ENCODE data around the gene CFAP20.

The CFAP20 gene

GRCh38 chr16:58129097-58129936 lies at the start of gene CFAP20:
CFAP20 (minus strand) TSS chr16:58129381; CDS start chr16:58129115, 266 bp downstream.
- peak; percentile 99 for DNase-seq (ENCODE audit: low spot score)

- DNase-seq (ENCODE audit: low spot score): no peak
Observed at GRCh38 chr16:58177353-58177710, 48.2 kb upstream of the CFAP20 start.

- no peak for DNase-seq (ENCODE audit: low spot score)
Observed at GRCh38 chr16:58176608-58177352, 47.6 kb upstream of the CFAP20 start.

- DNase-seq (ENCODE audit: low spot score): no peak
Observed at GRCh38 chr16:58170223-58170622, 41.0 kb upstream of the CFAP20 start.

GRCh38 chr16:58160855-58161254 lies 31.7 kb upstream of the CFAP20 start:
- no peak for DNase-seq (ENCODE audit: low spot score)

- no peak for DNase-seq (ENCODE audit: low spot score)
Observed at GRCh38 chr16:58158725-58159124, 29.5 kb upstream of the CFAP20 start.

DNA sequence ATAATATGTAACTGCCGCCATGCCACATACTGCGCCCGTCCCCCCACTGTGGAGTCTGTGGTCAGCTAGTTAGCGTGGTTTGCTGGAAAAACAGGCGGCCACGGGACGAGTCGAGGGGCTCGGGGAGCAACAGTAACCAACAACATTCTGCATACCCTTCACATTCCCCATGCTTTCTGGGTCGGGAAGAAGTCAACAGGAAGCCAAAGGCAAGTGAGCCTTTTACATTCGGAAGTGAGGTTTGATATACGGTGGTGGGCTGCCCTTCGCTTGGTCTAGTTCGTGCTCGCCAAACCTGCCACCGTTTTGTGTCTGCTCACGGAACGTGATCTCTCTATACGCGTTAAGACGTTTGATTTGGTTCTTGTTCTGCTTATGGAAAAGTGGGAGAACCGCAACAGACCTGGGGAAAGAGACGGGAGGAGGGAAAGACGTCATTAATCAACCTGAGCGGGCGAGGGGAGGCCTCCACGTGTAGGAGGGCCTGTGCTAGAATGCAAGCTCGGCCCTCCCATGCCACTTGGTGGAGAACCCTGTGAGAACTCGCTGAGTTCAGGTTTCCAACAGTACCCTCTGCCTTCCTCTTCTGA lies 28.9 kb upstream of the CFAP20 start:
- no peak for DNase-seq (ENCODE audit: low spot score)

DNA sequence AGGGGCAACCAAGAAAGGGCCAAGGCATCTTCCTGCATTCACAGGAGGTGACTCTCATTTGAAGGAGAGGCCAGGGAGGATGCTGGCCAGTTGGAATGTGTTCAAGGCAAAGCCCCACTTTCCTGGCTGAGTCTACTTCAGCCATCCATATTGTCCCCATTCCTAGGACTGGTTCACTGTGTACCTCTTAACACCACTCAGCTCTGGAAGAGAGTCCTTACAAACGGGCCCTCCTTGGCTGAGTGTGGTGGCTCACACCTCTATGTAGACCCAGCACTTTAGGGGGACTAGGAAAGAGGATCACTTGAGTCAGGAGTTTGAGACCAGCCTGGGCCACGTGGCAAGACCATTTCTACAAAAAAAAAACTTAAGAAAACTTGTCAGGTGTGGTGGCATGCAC lies 28.1 kb upstream of the CFAP20 start:
- no peak for DNase-seq (ENCODE audit: low spot score)

- DNase-seq (ENCODE audit: low spot score): no peak
Observed at GRCh38 chr16:58155839-58156238, 26.7 kb upstream of the CFAP20 start.

DNA sequence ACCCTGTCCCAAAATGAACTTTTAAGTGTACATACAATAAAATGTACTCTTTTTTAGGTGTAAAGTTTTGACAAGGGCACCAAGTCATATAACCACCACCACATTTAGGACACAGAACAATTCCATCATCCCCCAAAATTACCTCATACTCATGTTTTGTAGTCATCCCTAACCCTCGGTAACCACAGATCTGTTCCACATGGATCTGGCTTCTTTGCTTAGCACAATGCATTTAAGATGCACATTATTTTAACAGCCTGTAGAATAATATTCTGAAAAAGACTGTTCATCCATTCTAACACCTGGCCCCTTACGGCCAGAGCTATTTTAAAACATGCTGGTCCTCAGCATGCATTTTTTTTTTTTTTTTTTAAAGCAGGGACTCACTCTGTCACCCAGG lies 25.2 kb upstream of the CFAP20 start:
- DNase-seq (ENCODE audit: low spot score): no peak

- DNase-seq (ENCODE audit: low spot score): no peak
Observed at GRCh38 chr16:58152246-58152868, 23.2 kb upstream of the CFAP20 start.

- DNase-seq (ENCODE audit: low spot score): no peak
Observed at GRCh38 chr16:58148526-58148925, 19.3 kb upstream of the CFAP20 start.

DNA sequence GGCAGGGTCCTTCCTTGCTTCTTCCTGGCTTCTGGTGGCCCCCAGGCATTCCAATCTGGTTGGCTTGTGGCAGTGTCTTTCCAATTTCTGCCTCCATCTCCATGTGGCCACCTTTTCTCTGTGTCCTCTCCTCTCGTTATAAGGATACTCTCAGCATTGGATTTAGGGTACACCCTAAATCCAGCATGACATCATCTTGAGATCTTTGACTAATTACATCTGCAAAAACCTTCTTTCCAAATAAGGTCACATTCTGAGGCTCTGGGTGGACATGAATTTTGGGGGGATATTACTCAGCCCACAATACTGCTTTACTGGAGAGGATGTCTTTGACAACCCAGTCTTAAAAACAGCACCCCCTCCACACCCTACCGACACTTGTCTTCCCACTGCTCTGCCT lies 18.9 kb upstream of the CFAP20 start:
- DNase-seq (ENCODE audit: low spot score): no peak

GRCh38 chr16:58138852-58139251 lies 9.7 kb upstream of the CFAP20 start:
- no peak for DNase-seq (ENCODE audit: low spot score)

DNA sequence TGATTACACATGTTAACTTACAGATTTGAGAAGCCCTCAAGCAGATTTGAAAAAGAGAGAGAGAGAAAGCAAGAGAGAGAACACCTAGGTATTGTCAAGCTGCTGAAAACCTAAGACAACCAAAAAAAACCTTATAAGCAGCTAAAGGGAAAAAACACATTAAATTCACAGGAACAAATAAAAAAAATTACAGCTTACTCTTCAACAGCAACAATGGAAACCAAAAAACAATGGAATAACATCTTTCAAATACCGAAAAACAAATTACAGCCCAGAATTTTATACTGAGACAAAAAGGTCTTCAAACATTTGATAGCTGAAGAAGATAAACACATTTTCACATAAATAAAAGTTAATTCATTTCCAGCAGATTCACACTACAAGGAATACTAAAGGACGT lies 8.4 kb upstream of the CFAP20 start:
- no peak for DNase-seq (ENCODE audit: low spot score)

DNA sequence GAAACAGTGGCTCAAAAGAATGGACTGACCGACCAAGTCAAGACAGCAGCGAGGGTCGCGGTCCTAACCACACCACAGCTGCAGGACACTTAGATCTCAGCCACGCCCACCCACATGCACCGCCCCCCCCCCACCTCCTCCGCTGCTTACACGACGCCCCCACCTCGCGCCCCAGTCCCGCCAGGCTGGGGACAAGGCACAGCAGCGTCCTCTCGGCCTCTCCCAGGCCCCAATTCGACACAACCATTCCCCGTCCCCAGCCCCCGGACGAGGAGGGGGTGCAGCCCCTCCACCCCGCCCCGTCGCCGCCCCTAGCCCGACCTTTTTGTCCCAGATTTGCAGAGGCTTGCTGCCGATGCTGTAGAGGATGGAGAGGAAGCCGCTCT lies 477 bp downstream of the CFAP20 start:
- no peak for DNase-seq (ENCODE audit: low spot score)

GRCh38 chr16:58128181-58128631 lies 975 bp downstream of the CFAP20 start:
- DNase-seq (ENCODE audit: low spot score): no peak

- DNase-seq (ENCODE audit: low spot score): peak; percentile 11
Observed at GRCh38 chr16:58127634-58128033, 1.5 kb downstream of the CFAP20 start.

DNA sequence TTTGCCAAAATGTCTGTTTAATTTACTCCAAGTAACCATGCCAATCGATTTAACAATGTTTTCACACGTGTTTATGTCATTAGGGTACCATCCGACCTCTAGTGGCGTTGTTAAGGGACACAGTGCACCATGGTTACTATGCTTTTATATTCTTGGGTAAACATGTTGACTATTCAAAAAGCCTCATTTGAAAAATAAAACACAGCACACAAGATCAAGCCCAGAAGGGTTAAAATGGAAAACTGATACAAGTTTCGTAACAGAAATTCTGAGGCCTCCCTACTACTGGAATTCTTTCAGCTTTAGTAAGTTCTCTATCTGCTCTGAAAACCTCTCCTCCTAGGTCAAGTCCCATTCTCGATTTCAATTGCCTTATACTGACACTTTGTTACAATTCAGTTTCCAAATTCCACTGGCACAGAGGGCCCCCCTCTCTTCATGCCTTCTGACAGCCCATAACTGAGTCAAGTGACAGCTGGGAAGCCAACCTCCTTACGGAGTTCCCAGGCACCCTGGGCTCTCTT lies 2.1 kb downstream of the CFAP20 start:
- DNase-seq (ENCODE audit: low spot score): peak; percentile 50

DNA sequence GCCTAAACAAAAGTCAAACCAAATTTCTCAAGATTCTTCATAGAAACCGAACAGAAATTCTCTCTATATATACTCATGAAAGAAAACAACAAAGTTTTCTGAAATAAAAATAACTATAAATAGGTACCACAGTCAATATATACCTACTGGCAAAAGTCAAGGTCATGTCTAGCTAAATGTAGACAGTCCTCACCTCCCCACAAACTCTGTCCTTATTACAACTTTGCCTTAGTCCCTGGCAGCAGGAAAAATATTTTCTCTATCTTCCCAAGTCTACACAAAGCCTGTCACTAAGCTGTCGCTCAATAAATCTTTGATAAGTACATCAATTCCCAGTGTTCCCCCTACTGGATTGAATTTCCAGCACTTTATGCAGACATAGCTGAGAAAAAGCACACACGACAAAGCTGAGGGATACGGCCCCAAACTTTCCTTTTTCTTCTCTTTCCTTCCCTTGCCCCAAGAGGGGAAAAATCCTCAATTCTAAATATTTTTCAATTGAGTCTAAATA lies 2.7 kb downstream of the CFAP20 start:
- no peak for DNase-seq (ENCODE audit: low spot score)

DNA sequence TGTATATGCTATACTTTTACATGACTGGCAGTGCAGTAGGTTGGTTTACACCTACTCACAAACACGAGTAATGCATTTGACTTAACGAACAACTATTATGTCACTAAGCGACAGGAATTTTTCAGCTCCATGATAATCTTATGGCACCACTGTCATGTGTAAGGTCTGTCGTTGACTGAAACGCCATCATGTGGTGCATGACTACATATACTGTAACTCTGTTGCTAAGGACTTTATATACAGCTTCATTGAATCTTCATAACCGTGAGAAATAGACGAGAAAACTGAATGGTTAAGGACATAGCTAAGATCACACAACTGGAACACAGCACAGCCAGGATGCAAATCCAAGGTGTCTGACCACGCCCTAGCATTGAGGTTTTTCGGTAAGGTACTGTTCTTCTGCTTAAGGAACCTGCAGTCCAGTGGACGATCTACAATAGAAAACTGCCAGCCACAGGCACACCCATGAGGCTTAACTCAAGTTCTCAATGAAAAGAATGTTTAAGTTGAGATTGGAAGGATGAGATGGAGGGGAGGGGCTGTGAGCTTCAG lies 3.3 kb downstream of the CFAP20 start:
- DNase-seq (ENCODE audit: low spot score): no peak

DNA sequence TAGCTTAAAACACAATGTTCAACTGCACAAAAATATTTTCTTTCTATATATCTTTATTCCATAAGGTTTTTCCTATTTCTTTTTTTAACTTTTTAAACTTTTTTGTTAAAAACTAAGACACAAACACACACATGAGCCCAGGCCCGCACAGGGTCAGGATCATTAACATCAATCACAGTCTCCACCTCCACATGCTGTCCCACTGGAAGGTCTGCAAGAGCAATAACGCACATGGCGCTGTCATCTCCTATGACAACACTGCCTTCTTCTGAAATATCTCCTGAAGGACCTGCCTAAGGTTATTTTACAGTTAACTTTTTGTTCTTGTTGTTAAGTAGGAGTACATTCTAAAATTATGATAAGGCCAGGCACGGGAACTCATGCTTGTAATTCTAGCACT lies 4.1 kb downstream of the CFAP20 start:
- no peak for DNase-seq (ENCODE audit: low spot score)
